GM12875 (cell line): ENCODE results near the gene MTHFD1L.

Experiments
- H3K4me3 ChIP-seq: one replicate; pipeline ENCODE4 v1.5.1; 2011; ENCODE audit warnings: low read depth, low read length, control low read depth
- CTCF ChIP-seq: IDR thresholded peaks from 2 replicates; pipeline ENCODE4 v1.5.1; 2011; ENCODE audit warnings: low read depth, mild to moderate bottlenecking, control low read depth, inconsistent platforms, low read length, moderate library complexity, borderline replicate concordance; ENCODE audit not compliant: insufficient read depth

Gene MTHFD1L

GRCh38 chr6:150914372-150914771 is 48.9 kb downstream of the MTHFD1L start:
- no peak for TF ChIP-seq CTCF
- H3K4me3 ChIP-seq: no peak overlapping the region

- no peak for TF ChIP-seq CTCF
- H3K4me3 ChIP-seq: no peak overlapping the region
Measured at GRCh38 chr6:150915131-150915879, 49.8 kb downstream of the MTHFD1L start.

GRCh38 chr6:150915880-150916265 is 50.4 kb downstream of the MTHFD1L start:
- no peak for TF ChIP-seq CTCF
- H3K4me3 ChIP-seq: no peak overlapping the region

GRCh38 chr6:150919938-150920337 is 54.4 kb downstream of the MTHFD1L start:
- no peak for TF ChIP-seq CTCF
- no peak overlapping the region for H3K4me3 ChIP-seq

- TF ChIP-seq CTCF: no peak
- H3K4me3 ChIP-seq: no peak overlapping the region
Measured at GRCh38 chr6:150922137-150922536, 56.6 kb downstream of the MTHFD1L start.

GRCh38 chr6:150924808-150925589 is 59.5 kb downstream of the MTHFD1L start:
- no peak for TF ChIP-seq CTCF

DNA sequence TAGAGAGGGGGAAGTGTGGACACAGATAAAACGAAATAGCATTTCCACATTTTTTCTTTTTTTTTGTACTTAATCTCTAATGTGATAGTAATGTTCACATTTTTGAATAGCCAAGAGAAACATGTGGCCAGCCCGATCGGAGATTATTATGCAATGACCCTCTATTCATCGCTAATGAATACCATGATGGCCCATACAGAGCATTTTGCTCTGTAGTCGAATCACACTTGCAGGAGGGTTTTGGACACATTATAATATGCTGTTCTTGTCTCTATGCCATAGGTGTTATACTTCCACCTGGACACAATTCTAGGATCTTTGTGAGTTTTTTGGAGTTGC is 60.1 kb downstream of the MTHFD1L start:
- no peak for TF ChIP-seq CTCF
- no peak overlapping the region for H3K4me3 ChIP-seq

More at GRCh38 chr6:150924808-150925589, 59.5 kb downstream of the MTHFD1L start:
- no peak overlapping the region for H3K4me3 ChIP-seq
